Fibroblast of skin of right quadriceps (primary cell): Measurements from ENCODE around the gene TMEM72.

Experiments used
- DNase-seq: peaks from one replicate; pipeline ENCODE4 v3.0.0-alpha.2; 2013

The TMEM72 gene

DNA sequence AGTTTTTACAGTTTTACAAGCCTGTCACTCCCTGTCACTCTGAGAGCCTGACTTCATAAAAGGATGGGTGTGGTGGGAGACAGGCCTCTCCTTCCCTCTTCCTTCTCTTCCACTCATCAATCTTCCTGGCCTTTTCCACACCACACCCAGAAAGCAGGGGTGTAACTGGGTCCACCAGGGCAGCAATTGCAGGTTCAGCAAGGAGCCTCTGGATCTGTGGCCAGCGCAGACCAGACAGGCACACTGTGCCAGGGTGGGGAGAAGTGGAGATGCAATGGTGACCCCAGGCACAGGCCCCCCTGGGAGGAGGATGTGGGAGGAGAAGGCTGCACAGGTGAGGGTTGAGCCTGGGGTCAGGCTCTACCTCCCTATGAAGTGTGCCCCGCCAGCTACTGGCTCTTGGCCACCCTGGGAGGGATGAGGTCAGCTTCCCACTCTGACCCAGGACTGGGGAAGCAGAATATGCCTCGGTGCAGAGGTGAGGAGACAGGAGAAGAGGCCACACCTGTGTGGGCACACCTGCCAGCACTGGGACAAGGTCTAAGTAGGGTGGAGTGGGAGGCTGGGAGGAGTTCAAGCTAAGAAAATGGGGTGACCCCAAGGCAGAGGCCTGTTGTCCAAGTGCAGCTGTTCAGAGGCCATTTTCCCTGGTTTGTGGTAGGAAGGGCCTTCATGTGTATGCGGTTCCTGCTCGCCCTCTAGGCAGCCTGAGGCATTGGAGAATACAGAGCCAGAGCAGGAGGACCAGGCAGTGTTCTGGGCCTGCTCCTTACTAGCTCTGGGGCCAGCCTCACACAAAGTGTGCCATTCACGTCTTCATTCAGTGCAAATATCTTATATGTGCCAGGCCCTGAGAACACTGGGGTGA lies 20.2 kb upstream of the TMEM72 start:
- DNase-seq = no peak

DNA sequence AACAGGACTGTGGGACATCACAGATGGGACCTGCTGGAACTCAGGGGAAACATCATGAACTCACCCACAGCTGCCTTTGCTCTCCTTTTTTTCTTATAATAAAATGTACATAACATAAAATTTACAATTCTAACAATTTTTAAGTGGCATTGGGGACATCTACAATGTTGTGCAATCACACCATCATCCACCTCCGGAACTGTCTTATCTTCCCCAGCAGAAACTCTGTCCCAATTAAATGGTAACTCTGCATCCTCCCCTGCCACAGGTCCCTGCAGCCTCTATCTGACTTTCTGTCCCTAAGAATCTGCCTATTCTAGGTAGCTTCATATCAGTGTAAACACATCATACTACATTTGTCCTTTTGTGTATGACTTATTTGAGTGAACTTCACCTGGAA lies 19.4 kb upstream of the TMEM72 start:
- DNase-seq = no peak

DNA sequence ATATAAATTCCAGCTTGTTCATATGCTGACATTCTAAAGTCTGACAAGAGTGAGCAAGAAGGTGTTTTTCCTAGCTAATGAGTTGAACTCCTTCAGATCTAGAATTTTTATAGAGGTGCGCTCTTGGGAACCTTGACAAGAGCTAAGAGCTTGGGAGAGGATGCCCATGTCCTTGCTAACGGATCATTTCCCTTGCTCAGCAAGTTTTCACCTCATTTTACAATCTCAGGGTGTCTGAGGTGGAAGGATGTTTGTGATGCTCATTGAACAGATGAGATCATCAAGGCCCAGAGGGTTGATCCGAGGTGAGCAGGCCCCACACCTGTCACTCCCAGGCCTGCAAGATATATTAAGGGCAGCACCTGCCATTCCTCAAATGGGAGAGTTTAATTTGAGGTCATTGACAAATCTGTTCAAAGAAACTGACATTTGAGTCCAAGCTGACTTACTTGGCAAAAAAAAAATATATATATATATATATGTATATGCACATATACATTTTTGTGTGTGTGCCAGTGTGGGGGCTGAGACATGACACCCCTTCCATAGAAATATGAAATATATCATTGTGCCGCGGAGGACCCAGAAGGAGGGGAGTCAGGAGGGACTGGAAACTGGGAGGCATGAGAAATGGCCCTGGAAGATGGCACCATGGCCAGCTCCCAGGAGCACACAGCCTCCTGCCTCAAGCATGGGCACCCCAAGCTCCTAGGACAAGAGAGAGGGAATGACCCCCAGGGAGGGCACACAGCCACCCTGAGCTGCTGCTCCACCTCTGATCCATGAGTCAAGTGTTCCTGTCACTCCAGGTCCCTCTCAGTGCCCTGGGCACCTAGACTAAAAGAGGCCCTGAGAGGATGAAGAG lies 17.3 kb upstream of the TMEM72 start:
- no peak for DNase-seq

DNA sequence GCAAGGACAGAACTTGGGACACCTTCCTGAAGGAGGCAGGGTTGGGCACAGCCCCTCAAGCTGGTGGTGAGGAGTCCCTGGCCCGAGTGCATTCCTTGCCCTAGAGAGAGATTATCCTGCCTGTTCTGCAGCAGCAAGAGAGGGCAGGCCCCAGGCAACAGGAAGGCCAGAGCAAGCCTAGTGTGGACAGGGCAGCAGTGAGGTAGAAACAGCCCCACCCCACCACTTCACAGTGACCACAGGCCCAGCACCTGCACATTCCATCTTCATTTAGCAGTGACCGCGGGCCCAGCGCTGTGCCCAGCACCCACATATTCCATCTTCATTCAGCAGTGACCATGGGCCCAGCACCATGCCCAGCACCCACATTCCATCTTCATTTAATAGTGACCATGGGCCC lies 16.4 kb upstream of the TMEM72 start:
- DNase-seq = no peak

DNA sequence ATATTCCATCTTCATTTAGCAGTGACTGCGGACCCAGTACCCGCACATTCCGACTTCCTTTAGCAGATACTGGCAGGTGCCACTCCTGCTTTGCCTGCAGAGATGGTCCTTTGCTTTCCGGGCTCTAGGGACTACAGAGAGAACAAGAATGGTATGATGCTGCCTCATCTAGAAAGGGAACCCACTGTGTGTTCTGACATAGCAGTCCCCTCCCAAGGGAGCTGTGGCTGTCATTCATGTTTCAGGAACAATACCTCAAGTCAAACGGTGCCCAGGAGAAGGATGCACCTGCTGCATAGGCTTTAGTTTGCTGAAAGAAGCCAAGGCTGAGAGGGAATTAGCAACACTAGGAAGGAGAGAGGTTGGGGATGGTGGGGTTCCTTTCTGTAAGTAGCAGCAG lies 15.9 kb upstream of the TMEM72 start:
- DNase-seq = no peak

DNA sequence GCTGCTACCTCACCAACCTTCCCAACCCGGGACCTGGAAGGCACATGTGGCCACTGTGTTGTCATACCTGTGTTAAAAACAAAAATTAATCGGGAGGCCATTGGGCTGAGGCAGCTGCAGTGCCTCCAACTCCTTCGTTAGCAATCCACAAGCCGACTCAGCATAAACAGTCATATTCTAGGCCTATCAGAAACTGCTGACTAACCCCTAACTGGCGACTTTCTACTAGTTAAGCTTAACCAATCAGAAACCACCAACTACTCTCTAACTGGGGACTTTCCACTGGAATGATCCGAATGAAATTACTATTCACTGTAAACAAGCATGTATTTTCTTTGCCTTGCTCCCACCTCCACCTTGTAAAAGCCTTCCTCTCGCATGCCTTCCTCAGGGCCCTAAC lies 14.1 kb upstream of the TMEM72 start:
- DNase-seq = no peak

DNA sequence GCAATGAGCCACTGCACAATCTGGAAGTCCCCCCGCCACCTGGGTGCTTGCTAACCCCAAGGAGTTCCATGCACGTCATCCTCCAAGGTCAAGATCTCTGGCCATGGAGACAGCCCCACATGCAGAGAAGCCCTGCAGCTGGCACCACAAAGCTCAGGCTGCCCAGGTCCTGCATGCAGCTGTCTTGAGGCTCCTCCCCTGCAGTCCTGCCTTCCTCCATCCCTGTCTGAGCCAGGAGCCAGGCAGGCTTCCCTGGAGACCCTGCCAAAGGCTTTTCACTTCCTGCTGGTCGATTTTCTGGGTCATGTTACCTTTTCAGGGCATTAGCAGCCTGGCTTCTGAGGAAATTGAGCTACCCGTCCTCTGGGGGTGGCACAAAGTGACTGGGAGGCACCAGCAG lies 12.5 kb upstream of the TMEM72 start:
- no peak for DNase-seq

DNA sequence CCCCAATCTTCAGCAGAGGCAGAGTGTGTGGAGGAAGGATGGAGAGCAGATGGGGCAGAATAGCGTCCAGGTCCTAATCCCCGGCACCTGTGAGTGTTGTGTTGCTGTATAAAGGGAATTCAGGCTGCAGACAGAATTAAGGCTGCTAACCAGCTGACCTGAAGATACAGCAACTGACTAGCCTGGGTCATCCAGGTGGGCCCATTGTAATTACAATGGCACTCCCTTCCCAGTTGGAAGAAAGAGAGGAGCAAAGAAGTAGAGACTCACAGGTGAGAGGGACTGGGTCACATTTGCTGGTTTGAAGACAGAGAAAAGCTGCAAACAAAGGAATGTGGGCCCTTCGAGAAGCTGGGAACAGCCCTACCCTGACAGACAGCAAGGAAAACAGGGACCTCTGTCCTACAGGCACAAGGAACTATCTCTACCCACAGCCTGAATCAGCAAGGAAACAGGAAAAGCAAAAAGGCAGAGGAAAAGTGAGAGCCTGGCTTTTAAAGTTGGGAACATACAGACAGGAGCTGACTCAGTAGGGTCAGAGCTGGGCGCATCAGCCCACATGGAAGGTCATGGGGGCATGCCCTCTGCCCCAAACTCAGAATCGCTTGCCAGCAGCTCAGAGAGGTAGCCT lies 11.6 kb upstream of the TMEM72 start:
- DNase-seq = no peak

DNA sequence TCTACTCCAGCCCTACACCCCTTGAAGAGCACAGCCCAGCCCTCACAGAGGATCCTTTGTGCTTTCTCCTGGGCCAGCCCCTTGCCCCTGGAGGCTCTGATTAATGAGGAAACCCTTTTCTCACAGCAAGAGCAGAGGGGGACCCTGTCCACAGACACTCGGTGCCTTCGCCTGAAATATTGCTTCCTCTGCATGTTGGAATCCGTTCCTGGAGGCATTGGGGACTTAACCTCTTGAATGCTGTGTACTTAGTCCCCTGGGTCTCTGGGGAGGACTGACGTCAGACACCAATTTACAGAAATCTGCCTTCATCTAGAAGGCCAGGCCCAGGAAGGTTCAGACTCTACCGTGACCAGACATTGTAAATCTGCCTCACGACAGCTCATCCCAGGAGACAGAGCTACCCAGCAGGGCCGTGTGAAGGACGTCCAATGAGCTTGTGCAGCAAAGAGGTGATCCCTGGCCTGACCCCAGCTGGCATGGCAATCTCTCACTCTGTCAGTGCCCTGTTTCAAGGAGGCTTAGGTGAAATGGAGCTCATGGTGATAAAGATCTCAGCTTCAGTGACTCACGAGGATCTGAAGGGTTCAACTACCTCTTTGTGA lies 8.1 kb upstream of the TMEM72 start:
- DNase-seq = peak; percentile 26

DNA sequence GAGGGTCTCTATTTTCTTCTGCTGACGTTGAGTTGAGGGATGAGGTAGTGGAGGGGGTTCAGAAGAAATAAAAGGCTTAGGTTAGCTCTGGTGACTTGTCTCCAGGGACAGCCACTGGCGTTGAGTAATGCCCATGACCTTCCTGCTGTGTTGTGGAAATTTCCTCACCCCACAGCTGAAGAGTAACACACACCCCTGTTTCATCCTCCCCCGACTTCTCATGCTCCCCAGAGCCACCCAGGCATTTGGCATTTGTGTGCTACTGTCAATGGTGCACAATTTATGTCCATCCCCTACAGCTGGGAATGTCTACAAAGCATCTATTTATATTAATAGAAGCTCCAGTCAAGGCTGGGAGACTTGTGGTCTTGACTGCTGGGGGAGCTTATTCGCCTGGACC lies 4.7 kb upstream of the TMEM72 start:
- no peak for DNase-seq

DNA sequence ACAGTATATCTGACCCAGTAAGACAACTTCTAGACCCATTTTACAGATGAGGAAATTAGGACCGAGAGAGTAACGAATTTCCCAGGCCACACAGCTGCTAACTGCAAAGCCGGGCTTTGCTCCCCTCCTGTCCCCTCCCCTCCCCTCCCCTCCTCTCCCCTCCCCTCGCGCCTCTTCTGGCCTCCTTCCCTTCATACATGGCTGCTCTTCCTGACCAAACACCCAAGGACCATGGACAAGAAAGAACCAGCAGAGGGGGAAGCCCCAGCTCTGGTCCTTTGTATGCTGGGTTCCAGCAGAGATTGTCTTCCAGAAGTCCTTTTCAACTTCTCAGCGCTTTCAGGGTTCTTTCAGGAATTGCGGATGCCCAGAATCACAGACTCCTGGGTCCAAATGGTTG lies 3.6 kb upstream of the TMEM72 start:
- no peak for DNase-seq

DNA sequence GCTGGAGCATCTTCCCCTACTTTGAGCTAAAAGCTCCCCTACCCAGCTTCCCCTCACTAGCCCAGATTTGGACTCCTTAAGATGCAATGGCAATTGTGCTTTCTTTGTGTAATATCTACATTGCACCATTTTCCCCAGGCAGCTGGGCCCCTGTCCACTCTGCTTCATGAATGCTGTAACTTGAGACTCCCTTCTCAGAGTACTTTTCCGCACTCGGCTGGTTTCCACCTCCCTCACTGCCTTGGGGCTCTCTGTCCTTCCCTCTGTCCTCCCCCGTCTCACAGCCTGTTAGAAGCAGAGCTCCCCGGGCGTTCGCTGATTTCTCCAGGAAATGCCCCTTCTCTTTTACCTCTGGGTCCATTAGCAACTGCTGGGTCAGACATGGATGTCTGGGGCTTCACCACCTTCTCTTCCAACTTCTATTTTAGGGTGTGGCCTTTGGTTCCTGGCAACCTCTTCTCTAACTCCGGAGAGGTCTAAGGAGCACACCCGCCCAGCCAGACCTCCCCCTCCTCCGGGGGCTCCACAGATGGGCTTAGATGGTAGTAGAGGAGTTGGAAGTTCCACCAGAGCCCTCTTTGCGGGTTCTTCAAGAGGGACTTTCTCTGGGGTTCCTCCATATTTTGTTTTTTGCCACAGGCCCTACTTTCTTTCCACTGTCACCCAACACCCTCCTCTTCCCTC lies 2.9 kb upstream of the TMEM72 start:
- DNase-seq = peak; percentile 39

DNA sequence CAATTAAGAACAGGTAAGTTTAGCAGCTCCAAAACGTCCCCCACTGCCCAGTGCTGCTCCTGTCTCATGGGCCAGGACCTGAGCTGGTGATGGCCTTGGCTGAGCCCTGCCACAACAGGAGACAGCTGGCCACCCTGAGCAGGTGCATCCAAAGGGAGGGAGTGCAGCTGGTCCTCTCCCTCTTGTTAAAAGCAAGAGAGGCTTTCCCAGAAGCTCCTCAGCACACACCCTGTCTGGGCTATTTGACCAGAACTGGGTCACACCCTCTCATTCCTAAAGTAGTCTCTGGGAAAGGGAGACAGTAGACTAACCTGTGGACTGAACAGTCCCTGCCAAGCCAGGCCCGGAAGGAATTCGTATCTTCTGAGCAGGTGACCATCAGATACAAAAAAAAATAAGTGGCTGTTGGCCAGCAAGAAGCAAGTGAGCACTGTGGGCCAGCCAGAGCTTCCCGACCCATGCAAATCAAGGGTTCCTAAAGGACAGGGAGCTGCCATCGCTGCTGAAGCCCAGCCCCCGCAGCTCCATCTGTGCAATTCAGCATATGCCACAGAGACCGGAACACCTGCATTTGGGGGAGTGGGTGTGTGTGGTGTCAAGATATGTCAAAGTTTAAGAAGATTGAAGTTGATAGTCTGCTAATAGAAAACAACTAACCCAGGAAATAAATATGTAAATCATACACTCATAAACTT lies 2.1 kb upstream of the TMEM72 start:
- no peak for DNase-seq

DNA sequence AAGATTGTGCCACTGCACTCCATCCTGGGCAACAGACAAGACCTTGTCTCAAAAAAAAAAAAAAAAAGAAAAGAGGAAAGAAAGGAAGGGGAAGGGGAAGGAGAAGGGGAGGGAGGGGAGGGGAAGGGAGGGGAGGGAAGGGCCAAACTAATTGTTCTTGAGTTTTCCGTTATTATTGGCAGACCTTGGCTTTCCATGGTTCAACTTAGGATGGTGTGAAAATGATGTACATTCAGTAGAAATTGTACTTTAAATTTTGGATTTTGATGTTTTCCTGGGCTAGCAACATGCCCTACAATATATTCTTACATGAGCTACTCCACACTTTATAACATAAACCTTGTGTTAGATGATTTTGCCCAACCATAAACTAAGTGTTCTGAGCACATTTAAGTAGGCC lies 1.2 kb upstream of the TMEM72 start:
- DNase-seq = no peak

DNA sequence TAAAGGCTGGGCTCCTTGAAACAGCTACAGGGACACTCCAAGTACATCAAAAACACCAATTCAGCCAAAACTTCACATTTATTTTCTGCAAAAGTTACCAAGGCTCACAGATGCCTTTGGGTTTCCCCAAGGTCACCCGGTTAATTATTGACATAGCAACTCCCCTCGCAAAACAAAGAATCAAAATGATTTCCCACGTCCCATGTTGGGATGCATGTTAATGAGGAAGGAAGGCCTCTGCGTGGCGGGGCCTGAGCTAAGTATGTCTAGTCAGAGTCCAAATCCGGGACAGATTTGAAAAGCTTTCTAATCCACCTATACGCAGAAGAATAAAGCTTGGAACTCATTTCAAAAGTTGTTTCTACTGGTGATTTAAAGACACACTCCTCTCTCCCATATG lies 535 bp upstream of the TMEM72 start:
- no peak for DNase-seq

DNA sequence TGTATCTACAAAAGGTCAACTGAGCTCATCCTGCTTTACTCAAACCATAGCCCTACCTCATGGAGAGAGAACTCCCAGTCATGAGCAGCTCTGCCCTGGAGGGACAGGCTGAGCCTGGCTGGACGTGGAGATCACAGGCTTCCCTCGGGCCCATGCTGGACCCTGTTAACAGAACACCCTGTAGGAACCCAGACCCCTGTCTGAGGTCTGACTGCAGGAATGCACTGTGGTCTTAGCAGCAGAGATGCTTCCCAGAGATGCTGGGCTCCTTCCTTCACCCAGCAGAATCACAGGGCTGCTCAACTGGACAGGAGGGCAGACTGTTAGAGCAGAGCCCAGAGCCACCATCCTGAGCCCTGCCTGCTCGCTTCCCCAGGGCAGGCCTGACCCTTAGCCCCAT lies 814 bp downstream of the TMEM72 start:
- no peak for DNase-seq

DNA sequence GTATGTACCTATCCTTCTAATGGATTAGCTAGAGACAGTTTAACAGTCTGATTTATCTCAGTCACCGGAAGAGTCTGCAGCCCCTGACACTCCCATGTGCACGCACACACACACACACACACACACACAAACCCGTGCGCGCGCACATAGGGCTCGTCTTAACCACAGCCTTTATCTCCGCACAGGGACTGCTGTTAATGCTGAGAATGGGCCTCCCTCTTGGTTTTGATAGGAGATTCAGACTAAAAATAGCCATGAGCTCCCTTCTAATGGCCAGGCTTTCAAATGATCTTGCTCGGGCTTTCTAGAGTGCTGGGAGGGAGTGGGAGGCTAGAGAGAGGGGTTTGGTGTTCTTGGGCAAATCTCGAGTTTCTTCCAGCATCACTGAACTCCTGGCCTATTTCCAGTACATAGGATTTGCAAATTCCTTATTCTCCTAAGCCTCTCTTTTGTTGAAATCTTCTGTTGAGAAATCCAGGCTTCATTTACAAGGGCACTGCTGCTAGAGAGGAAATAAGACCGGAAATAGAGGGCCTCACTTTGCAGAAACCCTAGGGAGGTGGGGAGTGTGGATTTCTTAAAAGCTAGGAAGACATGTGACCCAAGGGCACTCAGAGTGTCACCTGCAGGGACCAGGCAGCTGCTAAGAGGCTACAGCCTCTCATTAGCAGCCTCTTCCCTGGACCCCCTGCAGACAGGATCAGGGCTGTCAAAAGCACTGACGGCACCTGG lies 2.4 kb downstream of the TMEM72 start:
- no peak for DNase-seq

DNA sequence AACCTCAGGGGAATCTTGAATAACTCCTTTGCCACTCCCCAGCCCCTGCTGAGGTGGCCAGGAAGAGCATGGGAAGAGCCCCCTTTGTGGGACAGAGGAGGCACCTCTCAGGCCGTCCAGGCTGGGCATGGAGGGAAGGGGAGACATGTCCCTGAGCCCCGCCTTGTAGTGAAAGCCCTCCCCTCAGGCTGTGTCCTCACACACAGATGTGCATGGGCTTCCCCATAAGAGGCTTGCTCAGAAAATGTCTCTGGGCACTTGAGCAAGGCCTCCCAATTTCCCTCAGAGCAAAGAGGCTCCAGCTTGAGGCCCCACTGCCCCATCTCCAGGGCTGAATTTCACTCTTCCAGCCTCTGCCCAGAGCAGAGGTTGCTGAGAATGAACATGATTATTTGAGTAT lies 3.8 kb downstream of the TMEM72 start:
- no peak for DNase-seq

DNA sequence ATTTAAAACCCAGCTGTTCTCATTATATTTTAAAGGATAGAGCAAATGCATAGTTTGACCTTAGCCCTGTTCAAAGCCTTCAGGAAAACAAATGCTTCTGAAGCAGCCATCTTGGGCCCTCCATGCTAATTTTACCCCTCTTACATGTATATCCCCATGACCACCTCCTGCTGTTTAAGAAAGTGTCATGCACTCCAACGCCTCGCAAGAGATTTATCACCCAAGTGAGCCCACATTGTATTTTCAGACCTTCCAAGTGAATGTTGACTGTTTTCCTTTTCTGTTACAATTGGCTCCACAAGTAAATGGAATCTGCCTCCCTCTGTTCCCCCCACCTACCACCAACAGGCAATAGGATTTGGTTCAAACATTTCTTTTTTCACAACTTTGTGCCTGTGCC lies 5.3 kb downstream of the TMEM72 start:
- DNase-seq = no peak

DNA sequence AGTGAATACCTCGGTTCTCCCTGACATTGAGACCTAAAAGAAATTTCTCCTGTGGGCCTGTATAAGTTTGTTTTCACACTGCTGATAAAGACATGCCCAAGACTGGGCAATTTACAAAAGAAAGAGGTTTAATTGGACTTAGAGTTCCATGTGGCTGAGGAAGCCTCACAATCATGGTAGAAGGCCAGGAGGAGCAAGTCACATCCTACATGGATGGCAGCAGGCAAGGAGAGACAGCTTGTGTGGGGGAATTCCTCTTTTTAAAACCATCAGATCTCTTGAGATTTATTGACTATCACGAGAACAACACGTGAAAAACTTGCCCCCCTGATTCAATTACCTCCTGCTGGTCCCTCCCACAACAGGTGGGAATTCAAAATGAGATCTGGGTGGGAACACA lies 6.7 kb downstream of the TMEM72 start:
- no peak for DNase-seq

DNA sequence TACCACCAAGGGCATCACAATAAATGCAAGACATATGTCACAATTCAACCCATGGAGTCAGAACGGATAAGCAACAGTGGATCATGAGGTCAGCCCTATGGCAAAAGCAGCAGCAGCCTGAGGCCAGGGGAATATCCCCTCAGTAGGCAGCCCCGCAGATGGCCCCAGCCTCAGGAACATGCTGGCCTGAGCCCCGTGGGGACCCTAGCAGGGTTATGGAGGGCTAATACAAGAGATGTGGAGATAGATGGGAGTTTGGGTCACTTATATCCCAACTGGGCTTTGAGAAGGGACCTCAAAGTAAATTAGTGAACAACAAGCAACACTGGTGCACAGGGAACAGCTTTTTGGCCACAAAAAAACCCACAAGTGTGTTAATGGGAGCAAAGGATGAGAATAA lies 9.1 kb downstream of the TMEM72 start:
- DNase-seq = no peak
